Right atrium auricular region (tissue), 2 donors: ENCODE data around the gene GUK1. TPM values are rescaled to one million over a fixed set of nuclear protein-coding genes. Genes with fewer than 3 reads are reported as not detected.
A peak's percentile ranks its signal among the peaks of the same experiment; 100 is the strongest.

Experiments used
- DNase-seq: peaks from one replicate; pipeline ENCODE4 v3.0.0-alpha.2; 2019; ENCODE audit warnings: low spot score
- H3K27ac ChIP-seq, 2 donors: fragments of 200-600 bp; sonication (generic); 1 replicate in 1 of 2; 2 replicates in 1 of 2; pipeline ENCODE4 v1.5.1; 2016 to 2019
- H3K27me3 ChIP-seq, 2 donors: fragments of 200-600 bp; sonication (generic); one replicate each; pipeline versions ENCODE4 v1.5.1 to v1.6.0; 2017 to 2019
- H3K36me3 ChIP-seq: fragments of 200-600 bp; sonication (generic); one replicate; pipeline ENCODE4 v1.5.1; 2016
- H3K4me1 ChIP-seq, 2 donors: fragments of 200-600 bp; sonication (generic); one replicate each; pipeline versions ENCODE4 v1.5.1 to v1.6.0; 2017 to 2019
- H3K4me3 ChIP-seq, 2 donors: fragments of 200-600 bp; sonication (generic); 1 replicate in 1 of 2; 2 replicates in 1 of 2; pipeline ENCODE4 v1.5.1; 2017 to 2019; ENCODE audit warnings: mild to moderate bottlenecking in 1 of 2, moderate library complexity in 1 of 2
- H3K9me3 ChIP-seq, 2 donors: fragments of 200-600 bp; sonication (generic); one replicate each; pipeline ENCODE4 v1.5.1; 2019
- total RNA-seq, 2 donors: library from RNA; depleted of rRNA; stranded (reverse); fragments of >200 nt; gene quantifications; one replicate each; pipeline ENCODE4 v1.1.0, GENCODE V29; 2016
- TF ChIP-seq, protein P1 (sequence below), 2 donors: fragments of 200-600 bp; sonication (generic); IDR thresholded peaks; one replicate each; pipeline ENCODE4 v1.5.1; 2019; ENCODE audit warnings: antibody characterized with exemption in 2 of 2

The GUK1 gene
- total RNA-seq, 2 donors from 2014 or later = 179 to 277 TPM

DNA sequence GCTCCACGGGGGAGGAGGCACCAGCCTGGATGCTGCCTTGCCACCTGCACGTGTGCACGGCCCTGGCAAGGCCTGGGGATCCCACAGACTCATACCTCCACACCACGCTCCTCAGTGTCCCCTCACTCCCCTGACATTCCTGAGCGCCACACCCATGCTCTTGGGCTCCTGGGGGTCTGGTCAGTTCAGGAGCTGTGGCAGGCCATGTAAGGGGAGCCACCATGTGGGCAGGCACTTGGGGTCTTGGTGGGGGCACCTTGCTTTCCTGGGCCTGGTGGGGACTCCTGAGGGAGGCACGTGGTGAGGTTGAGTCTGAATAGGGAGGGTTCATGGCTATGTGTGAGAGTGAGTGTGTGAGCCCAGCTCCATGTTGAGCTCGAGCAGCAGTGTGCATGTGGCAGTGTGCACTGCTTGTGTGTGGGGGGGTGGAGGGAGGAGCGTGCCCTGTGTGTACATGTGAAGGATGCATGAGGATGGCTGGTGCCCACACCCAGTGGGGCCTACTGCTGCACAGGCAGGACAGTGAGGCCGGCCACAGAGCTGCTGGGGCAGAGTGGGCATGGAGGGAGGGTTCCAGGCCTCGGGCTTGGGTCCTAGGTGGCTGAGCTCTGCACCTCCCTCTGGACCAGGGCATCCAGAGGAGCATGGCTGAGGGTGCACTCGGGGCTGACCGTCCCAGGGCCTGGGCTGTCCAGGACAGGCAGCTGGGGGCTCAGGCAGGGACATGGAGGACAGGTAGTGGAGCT, 11.3 kb downstream of the GUK1 start:
- peaks cover 7 to 49% of the 10 kb centered on the region in 2 donors for H3K4me1 ChIP-seq
- no peak for DNase-seq
- H3K4me3 ChIP-seq = no peak overlapping the region
- H3K36me3 ChIP-seq = peaks cover 19% of the 10 kb centered on the region
- H3K9me3 ChIP-seq = no peaks in the 10 kb centered on the region
- H3K27ac ChIP-seq = peak overlapping the region; percentile 82 to 83
- TF ChIP-seq, protein P1, sequence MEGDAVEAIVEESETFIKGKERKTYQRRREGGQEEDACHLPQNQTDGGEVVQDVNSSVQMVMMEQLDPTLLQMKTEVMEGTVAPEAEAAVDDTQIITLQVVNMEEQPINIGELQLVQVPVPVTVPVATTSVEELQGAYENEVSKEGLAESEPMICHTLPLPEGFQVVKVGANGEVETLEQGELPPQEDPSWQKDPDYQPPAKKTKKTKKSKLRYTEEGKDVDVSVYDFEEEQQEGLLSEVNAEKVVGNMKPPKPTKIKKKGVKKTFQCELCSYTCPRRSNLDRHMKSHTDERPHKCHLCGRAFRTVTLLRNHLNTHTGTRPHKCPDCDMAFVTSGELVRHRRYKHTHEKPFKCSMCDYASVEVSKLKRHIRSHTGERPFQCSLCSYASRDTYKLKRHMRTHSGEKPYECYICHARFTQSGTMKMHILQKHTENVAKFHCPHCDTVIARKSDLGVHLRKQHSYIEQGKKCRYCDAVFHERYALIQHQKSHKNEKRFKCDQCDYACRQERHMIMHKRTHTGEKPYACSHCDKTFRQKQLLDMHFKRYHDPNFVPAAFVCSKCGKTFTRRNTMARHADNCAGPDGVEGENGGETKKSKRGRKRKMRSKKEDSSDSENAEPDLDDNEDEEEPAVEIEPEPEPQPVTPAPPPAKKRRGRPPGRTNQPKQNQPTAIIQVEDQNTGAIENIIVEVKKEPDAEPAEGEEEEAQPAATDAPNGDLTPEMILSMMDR (IDR thresholded peaks at IDR 0.05) = no peak
- no peaks in the 10 kb centered on the region for H3K27me3 ChIP-seq

GRCh38 chr1:228152097-228152917, 12.2 kb downstream of the GUK1 start:
- H3K4me3 ChIP-seq = no peak overlapping the region
- no peak overlapping the region for H3K27ac ChIP-seq
- no peak for DNase-seq
- H3K9me3 ChIP-seq = no peaks in the 10 kb centered on the region
- H3K36me3 ChIP-seq = peaks cover 10% of the 10 kb centered on the region
- no peaks in the 10 kb centered on the region for H3K27me3 ChIP-seq
- TF ChIP-seq, protein P1 (IDR thresholded peaks at IDR 0.05) = no peak
- H3K4me1 ChIP-seq = peaks cover 7 to 44% of the 10 kb centered on the region in 2 donors

DNA sequence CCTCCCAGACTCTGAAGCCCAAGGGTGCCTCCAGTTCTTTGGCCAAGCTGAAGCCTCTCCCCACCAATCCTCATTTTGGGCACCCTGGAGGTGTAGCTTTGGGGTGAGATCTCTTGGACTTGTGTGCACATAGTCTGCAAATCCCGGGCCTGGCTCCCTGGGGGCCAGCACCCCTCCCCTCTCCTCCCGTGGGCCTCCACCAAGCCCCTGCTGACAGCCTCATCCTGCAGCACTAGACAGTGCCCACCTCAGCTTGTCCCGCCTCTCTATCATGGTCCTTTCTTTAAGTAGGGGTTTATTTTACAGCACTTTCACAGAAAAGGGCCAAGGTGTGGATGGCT, 12.8 kb downstream of the GUK1 start:
- H3K4me1 ChIP-seq = peaks cover 7 to 38% of the 10 kb centered on the region in 2 donors
- H3K27ac ChIP-seq = no peak overlapping the region
- peaks cover 4% of the 10 kb centered on the region for H3K36me3 ChIP-seq
- no peaks in the 10 kb centered on the region for H3K9me3 ChIP-seq
- TF ChIP-seq, protein P1 (IDR thresholded peaks at IDR 0.05) = no peak
- H3K4me3 ChIP-seq = no peak overlapping the region
- no peaks in the 10 kb centered on the region for H3K27me3 ChIP-seq
- no peak for DNase-seq

DNA sequence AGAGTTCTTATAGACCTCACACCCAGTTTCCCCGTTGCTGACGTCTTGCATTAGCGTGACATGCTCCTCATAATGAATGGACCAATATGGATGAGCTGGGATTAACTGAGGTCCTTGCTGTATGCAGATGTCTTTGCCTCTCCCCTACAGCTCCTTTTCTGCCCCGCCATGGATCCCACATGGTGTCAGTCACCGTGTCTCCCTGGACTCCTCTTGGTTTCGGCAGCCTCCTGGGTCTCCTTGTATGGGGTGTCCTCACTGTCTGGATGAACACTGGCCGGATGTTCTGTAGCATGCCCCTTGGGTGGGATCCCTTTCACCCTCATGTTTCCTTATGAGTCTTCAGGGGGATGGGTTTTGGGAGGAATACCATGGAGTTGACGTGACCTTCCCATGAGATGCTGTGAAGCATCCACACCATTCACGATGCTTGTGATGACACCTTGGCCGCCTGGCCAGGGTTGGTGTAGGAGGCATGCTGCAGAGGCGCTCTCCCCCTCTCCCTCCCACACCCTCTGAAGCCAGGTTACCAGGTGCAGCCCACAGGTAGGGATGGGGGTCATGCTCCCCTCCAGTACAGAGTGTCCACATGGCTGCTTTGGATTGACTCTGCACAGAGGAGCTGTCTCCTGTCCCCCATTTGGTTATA, 14.1 kb downstream of the GUK1 start:
- TF ChIP-seq, protein P1 (IDR thresholded peaks at IDR 0.05) = no peak
- peaks cover 7 to 26% of the 10 kb centered on the region in 2 donors for H3K4me1 ChIP-seq
- no peaks in the 10 kb centered on the region for H3K9me3 ChIP-seq
- DNase-seq = no peak
- H3K36me3 ChIP-seq = no peaks in the 10 kb centered on the region
- no peak overlapping the region for H3K27ac ChIP-seq
- no peak overlapping the region for H3K4me3 ChIP-seq
- H3K27me3 ChIP-seq = no peaks in the 10 kb centered on the region

DNA sequence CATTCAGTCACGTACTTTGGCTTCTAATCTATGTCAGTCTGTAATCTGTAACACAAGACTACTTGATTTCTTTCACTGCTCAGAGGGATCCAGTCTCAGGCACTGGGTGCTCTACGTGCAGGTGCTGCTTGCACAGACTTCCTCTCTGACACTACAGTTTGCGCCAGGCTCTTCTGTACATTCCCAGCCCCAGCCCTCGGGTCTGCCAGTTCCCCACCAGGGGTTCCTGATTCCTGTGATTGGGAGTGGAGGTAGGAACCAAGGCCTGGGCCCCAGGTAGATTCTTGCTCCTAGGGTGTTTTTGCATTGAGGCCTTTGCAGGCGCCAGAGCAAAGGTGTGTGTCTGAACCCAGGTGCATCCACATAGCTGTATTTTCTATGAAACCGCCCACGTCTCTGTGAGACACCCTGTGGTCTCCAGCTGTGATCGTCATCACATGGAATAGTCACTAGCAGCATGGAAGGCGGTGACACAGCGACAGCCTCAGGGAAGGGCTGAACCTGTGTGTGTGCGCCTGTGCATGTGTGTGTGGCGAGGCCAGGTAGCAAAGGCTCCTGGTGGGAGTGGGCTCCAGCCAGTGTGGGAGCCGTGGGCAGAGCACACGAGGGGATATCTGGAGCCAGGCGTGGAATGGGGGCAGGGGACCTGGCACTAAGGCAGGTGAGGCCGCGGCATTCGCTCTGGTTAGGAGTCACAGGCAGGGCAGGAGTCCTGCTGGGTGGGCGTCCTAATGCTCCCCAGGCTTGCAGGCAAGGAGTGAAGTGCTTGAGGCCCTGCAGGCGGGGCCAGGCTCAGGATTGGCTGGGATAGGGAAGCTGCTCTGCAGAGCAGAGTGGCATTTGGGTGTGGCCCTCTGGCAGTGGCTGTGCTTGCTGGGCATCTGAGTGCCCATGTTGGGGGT, 14.8 kb downstream of the GUK1 start:
- TF ChIP-seq, protein P1 (IDR thresholded peaks at IDR 0.05) = no peak
- H3K4me1 ChIP-seq = peaks cover 7 to 19% of the 10 kb centered on the region in 2 donors
- H3K36me3 ChIP-seq = no peaks in the 10 kb centered on the region
- no peaks in the 10 kb centered on the region for H3K27me3 ChIP-seq
- H3K4me3 ChIP-seq = no peak overlapping the region
- no peak for DNase-seq
- H3K27ac ChIP-seq = no peak overlapping the region
- no peaks in the 10 kb centered on the region for H3K9me3 ChIP-seq
